Vagina (tissue), 2 donors: ENCODE data around the gene HID1.

Experiments
- CTCF ChIP-seq, 3 experiments: fragments of 450-650 bp in 2 of 3; fragments of 200-600 bp in 1 of 3; sonication (generic) in 1 of 3; IDR thresholded peaks; one replicate each; pipeline ENCODE4 v1.5.1; 2017 to 2019; ENCODE audit warnings: antibody characterized with exemption in 3 of 3, mild to moderate bottlenecking in 2 of 3, moderate library complexity in 2 of 3
- POLR2A ChIP-seq, 2 donors: fragments of 450-650 bp; IDR thresholded peaks; one replicate each; pipeline ENCODE4 v1.6.1; 2017; ENCODE audit warnings: antibody characterized with exemption in 2 of 2, mild to moderate bottlenecking in 2 of 2, moderate library complexity in 2 of 2

- TF ChIP-seq POLR2A (IDR thresholded peaks at IDR 0.05) (no peak), CTCF (IDR thresholded peaks at IDR 0.05) (no peak)
Observed at GRCh38 chr17:74947041-74947754, 25.4 kb downstream of the HID1 start.
